CD4-positive, alpha-beta T cell treated with Interleukin-6 at 100 ng/mL for 8 hours (primary cell): ENCODE measurements around the gene EFNB3.

Source experiments
- DNase-seq: peaks from one replicate; pipeline ENCODE4 v3.0.0-alpha.2; 2020; ENCODE audit warnings: mixed read lengths, low spot score

EFNB3 gene

DNA sequence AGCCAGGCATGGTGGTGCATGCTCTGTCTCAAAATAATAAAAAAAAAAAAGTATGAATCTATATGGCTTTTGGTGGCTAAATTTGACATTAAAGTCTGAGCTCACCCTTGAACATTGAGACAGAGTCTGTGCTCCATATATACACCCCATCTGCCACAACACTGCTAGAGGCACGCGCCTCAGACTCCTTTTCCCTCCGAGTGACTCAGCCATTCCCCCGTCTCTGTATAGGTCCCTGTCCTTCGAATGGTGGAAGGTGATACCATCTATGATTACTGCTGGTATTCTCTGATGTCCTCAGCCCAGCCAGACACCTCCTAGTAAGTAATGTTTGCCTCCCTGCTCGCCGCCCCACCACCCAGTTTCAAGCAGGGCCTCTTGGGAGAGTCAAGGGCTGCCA is 4.5 kb upstream of the EFNB3 start:
- no peak for DNase-seq

DNA sequence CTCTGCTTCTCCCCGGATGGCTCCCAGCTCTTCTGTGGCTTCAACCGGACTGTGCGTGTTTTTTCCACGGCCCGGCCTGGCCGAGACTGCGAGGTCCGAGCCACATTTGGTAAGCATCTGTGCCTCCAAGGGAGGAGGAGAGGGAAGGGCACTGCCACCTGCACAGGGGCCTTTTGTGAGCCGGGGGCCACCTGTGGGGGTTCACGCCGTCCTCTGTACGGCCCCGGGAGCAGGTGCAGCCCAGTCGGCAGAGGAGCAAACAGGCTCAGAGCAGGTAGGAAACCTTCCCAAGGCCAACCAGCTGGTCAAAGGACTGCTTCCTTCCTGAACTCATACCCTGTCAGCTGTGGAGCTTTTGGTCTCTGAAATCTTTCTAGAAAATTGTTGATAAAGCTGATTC is 3.3 kb upstream of the EFNB3 start:
- no peak for DNase-seq

DNA sequence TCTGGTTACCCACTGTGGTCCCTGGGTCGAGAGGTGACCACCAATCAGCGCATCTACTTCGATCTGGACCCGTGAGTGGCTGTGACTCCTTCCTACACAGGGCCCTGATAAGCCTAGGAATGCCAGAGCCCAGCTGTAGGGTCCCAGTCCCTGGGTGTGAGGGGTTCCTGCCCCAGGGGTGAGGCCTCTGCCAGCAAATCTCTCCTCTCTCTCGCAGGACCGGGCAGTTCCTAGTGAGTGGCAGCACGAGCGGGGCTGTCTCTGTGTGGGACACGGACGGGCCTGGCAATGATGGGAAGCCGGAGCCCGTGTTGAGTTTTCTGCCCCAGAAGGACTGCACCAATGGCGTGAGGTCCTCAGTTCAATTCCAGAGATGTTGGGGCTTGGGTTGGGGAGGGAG is 2.2 kb upstream of the EFNB3 start:
- no peak for DNase-seq

DNA sequence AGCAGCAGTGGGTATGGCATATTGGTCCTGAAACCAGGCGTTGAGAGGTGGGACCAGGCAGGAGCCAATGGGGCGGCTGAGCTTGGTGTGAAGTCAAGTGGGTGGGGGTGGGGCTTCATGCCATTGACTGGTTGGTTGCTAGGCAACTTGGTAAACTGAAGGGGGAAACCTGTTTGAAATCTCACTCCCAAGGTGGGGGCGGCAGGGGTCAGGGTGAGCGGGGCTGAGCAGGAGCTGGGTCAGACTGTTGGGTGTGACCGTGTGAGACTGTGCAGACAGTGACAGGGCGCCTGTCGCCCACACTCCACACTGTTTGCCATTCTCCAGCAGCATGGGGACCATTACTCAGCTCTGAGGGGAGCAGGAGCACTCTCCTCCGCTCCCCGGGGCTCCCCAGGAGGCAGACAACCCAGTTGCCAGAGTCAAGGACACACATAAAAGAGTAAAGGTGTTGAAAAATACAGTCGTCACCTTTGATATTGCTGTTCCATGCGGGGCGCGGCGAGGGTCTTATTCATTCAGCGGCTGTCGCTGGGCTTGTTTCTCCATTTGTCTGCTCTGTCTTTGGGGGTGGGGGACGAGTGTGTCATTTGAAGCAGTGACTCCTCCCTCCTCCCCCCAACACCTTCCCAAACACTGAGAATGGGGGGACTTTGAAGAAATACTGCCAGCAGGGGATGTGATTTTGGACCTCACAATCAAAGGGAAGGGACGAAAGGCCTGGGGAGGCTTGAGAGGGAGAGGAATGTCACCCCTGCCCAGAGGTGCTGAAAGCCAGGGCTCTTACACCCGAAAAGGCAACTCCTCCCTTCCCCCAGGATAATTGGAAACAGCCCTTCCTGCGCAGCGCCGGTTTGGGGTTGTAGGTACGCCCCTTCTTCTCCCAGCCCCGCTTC is 1.2 kb upstream of the EFNB3 start:
- DNase-seq, result no peak

DNA sequence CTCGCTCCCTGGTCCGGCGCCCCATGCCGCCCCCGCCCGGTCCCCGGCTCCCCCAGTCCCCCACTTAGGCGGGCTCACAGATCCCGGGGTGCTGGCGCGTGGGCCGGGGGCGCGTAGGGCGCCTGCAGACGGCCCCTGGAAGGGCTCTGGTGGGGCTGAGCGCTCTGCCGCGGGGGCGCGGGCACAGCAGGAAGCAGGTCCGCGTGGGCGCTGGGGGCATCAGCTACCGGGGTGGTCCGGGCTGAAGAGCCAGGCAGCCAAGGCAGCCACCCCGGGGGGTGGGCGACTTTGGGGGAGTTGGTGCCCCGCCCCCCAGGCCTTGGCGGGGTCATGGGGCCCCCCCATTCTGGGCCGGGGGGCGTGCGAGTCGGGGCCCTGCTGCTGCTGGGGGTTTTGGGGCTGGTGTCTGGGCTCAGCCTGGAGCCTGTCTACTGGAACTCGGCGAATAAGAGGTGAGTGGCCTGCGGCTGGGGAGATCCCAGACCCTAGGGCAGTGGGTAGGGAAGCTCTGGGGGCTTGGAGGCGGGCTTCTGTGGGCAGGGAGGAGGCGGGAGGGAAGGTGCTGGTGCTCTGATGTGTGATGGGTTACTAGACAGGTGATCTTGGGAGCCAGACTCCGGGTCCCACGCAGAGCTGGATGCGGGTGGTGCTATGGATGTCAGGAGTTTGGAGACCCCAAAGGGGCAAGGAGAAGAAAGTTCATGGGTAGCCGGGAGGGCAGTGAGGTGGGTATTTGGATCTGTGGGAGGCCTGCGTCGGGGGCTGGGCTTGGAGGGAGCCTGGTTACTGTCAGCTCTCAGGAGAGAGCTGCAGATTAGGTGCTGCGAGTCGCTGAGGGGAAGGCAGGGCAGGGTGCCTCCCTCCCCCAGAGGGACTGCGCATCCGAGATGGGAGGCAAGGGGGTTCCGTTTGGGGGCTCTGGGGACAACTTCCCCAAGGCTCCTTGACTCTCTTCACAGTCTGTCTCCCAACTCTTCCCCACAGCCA is 560 bp downstream of the EFNB3 start:
- DNase-seq, result no peak

DNA sequence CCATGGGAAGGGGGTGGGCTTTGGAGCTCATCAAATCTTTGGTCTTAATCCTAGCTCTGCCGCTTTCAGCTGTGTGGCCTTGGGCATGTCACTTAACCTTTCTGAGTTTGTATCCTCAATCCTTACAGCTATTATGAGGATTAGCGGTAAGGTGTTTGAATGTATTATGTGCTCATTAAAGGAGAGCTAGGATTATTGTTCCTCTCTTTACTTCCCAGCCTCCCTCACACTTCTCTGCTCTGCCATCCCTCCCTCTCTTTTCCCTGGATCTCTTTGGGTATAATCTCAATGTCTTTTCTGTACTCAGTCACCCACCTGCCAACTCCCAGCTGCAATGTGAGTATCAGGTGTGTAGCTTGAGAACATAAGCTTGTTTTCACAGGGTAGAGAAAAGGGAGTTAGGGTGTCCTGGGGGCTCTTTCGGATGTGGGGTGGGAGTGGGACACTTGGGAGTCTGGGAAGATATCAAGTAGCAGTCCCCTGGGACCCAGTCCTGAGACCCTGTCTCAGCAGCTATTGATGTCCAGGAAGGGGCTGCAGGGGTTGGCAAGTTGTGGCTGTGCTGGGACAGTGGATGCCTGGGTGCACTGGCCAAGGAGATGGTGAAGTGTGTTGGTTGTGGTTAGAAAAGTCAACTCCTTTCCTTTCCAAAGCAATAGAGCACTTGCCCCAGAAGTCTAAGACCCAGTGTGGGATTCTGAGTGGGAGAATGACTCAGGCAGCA is 1.8 kb downstream of the EFNB3 start:
- no peak for DNase-seq

DNA sequence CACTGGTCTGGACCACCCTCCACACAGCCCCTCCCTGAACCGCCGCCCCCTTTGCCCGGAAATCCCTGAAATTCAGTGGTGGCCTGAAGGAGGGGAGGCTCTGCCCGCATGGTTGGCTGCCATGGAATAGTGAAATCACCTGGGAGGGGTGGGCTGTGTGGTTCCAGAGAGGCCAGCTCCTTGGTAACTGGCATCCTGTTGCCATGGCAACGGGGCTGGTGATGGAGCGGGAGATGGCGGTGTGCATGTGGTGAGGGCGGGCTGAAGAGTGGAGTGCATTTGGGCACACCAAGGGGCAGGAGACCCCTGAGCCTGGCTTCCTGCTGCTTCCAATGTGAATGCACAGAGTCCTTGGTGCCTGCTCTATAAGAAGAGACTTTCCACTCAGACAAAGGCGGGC is 2.4 kb downstream of the EFNB3 start:
- DNase-seq, result no peak

DNA sequence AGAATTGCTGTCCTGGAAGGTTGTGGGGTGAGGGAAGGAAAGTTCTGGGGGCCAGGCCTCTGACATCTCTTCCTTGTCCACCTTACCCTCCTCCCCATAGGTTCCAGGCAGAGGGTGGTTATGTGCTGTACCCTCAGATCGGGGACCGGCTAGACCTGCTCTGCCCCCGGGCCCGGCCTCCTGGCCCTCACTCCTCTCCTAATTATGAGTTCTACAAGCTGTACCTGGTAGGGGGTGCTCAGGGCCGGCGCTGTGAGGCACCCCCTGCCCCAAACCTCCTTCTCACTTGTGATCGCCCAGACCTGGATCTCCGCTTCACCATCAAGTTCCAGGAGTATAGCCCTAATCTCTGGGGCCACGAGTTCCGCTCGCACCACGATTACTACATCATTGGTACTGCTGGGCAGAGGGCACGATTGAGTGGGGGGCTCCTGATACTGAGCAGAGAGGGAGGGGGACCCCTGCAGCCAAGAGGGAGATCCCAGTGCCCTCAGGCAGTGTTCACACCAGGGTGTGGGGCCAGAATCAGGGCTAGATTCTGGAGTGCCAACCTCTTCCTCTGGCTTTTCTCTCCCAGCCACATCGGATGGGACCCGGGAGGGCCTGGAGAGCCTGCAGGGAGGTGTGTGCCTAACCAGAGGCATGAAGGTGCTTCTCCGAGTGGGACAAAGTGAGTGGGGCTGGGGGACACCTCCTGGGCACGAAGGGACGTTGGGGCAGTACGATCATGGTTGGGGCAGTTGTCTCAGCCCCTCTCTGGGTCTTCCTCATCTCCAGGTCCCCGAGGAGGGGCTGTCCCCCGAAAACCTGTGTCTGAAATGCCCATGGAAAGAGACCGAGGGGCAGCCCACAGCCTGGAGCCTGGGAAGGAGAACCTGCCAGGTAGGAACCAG is 3.1 kb downstream of the EFNB3 start:
- no peak for DNase-seq

DNA sequence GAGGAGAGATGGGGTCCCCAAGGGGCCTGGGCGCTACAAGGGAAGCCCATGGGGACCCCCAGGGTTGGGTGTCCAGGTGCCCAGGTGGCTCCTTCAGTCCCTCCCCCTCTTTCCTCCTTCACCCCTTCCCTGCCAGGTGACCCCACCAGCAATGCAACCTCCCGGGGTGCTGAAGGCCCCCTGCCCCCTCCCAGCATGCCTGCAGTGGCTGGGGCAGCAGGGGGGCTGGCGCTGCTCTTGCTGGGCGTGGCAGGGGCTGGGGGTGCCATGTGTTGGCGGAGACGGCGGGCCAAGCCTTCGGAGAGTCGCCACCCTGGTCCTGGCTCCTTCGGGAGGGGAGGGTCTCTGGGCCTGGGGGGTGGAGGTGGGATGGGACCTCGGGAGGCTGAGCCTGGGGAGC is 4.0 kb downstream of the EFNB3 start:
- no peak for DNase-seq

DNA sequence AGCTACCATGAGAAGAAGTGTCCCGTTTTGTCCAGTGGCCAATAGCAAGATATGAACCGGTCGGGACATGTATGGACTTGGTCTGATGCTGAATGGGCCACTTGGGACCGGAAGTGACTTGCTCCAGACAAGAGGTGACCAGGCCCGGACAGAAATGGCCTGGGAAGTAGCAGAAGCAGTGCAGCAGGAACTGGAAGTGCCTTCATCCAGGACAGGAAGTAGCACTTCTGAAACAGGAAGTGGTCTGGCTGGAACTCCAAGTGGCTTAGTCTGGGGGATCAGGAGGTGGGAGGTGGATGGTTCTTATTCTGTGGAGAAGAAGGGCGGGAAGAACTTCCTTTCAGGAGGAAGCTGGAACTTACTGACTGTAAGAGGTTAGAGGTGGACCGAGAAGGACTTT is 5.3 kb downstream of the EFNB3 start:
- no peak for DNase-seq

DNA sequence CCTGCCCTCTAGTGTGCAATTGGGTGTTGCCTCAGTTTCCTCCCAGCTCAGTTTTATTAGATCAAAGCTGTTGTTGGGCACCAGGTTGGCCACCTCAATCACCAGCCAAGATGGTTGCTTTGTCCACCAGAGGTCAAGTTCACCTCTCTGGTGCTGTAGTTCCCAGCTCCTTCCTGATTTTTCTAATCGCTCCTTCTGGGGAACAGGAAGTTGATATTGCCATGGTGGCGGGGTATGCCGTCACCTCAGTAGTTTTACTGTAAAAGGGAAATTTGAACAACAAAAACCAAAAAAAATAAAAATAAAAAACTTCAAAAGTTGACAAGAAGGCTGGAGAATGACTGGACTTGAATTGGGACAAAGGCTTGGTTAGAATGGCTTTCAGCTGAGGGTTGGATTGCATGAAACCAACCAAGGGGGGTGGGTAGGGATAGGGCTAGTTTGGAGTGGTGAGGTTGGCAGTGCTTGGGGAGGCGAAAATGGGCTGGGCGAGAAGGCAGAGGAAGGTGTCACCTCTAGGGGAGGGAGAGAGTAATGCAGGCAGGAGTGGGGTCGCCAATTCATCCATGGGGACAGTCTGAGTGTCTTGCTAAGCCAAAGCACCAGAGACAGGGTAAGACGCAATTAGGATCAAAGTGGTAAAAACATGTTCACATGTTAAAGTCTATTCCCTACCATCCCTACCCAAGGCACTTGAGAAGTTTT is 6.2 kb downstream of the EFNB3 start:
- DNase-seq, result no peak

DNA sequence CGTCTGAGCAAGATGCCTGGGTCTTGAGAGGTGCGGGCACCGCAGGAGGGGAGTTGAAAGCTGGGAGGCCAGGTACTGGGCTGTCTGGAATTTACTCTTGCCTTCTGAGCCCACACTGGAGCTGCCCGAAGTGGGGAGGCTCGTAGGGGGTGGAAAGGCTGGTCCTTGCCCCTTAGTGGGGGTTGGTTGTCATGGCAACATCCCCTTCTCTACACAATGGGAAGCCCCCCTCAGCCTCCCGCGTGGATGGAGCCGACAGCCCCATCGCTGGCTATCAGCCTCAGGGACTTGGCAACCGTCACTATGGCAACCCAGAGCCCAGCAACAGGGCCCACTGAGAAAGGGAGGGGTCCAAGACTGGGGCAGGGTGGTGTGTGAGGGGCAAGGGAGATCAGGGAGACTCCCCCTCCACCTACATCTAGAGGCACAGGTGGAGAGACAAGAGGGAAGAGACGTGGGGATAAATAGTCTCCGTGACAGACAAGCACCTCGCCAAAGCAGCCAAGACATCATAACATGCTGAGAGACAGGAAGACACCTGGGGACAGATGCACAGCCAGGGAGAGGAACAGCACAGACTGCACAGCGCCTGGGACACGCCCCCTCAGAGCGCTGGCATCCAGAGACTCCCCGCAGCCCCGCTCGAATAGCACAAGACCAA is 7.2 kb downstream of the EFNB3 start:
- no peak for DNase-seq

DNA sequence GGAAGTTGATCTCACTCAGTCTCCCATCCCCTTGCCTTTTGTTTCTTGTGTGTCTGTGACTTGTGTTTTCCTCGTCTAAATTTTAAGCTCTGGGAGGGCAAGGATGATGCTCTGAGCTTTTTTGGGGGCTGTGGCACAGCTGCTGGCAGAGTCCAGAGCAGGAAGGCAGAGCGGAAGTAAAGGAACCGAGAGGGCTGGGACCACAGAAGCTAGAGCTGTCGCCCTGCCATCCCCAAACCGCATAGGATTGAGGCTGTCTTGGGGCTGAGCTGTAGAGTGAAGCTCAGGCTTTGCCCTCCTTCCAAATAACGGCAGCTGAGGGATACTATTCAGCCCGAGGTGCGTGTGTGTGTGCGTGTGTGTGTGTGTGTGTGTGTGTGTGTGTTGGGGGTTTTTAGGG is 8.8 kb downstream of the EFNB3 start:
- no peak for DNase-seq

DNA sequence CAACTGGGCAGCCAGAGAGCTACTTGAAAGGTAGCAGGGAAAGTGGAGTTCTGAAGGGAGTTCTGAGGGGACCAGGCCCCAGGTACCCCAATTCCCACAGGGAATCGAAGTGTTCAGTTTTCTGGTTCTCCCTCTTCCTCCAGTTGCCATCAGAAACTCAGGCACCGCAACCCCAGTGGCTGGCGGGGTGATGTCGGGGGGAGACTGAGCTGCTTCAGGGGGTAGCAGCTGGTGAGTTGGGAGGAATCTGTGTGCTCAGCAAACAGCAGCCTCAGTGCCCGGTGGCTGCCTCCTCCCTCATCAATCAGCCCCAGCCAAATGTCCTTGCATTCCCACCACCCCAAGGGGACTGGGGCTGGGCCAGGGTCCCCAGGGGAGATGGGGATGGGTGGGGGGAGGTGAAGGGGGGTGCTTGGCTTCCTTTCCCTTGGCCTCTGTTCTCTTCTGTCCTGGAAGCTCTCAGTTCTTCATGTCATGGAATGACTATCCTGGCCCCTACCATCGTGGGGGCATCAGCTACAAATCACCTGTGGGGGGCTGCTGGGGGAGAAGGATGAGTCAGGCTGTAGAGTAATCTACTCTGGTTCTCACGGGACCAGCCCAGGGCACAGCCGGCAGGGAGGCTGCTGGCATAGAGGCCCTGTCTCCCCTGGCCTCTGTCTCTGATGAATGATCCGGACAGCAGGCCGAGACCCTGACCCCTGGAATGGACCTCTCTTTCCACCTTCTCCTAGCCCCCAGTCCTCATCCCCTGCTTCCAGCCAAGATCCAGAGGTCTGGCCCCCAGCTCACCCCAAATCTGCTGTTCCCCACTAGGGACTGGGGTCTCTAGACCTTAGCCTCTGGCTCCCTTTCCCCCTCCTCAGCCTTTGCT is 10.0 kb downstream of the EFNB3 start:
- DNase-seq, result no peak

DNA sequence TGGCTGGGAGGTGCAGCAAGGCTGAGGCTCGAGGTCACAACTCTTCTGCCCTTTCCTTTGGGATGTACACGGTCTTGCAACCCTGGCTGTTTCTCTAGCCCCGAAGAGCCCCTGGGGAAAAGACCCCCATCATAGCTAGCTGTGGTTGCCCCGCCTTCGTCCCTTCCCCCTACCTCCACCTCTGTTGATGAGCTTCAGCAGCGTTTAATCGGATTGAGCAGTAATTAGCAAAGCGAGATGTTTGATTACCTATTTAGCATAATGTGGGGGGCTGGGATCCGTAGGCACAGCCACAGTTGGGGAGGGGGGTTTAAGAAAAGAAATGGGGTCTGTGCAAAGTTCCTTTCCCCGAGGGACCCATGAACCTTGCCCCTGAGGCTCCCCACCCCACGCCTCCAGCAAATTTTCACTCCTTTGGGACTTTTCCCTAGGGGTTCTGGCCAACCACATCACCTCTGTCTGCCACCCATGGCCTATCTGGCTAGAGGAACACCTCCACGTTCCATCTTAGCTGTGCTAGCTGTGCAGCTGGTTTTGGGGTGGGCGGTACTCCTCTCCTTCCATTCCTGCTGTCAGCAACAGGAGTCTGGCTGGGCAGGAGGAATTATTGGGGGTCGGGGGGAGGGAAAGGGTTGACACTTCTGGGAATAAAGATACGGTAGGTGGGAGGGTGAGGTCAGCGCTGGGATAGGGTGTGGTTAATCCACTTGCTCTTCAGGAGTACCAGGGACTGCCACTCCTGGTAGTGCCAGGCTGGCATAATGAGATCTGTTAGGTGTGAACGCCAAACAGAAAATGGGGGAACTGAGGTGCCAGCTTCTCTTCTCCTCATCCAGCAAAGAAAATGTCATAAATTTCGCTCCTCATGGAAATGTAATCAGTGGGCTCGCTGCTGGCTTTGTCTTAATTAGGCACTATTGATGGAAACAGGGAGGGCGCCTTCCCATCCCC is 11.2 kb downstream of the EFNB3 start:
- no peak for DNase-seq

DNA sequence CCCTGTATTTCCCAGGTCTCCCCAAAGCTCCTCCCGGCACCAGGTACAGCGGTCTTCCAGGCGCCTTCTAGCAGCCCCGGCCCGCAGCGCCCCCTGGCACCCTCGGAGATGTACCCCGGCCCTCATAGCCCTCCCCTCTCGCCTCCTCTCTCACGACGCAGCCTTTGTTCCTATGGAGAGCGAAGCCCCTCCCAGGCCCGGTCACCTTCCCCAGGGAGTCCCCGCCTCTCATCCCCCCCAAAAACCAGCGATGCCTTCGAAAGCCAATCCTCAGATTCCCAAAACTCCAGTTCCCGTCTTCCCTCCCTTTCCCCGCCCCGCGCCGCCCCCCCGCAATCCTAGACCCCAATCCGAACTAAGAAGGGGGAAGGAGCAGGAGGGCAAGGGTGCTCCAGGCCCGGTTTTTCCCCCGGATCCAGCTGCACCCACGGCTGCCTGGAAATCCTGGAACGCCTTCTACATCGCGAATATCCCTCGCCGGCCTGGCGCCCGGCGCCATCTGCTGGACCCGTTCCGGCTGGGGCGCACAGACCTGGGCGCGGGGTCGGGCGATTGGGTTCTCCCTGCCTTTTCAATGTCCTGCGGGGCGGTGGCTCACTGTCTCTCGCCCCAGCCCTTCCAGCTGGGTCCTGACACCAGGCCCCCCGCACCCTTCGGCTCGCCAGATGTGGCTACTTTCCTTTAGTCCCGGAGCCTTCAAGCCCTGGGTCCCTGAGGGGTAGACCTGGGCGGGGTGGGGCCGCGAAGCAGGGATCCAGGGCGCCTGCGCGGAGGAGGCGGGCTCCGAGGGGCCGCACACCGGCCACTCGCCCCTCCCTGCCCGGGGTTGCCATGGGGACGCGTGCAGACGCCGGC is 12.1 kb downstream of the EFNB3 start, which contains the start of gene DNAH2:
Gene DNAH2 (plus strand): TSS at position 844 of the 855 bp plus-strand sequence. CDS start 1,991 bp downstream, outside the sequence.
- DNase-seq, result no peak
